Caco-2 (cell line): ENCODE measurements around the gene SSR1. TPM values are rescaled to one million over a fixed set of nuclear protein-coding genes. Genes with fewer than 3 reads are reported as not detected.

ENCODE experiments used
- BruUV-seq: library from RNA; stranded (reverse); fragments of 400-500 nt; replicated peaks from 2 replicates; lab custom pipeline; 2021; lab: Mats Ljungman, UMichigan
- CTCF ChIA-PET: fragments of 300-600 bp; sonication (Branson Sonifier 250); formaldehyde crosslinking; loops from one replicate; lab custom pipeline; 2022; ENCODE audit warnings: antibody characterized with exemption; lab: Charles Lee
- POLR2A ChIA-PET: fragments of 300-600 bp; sonication (Branson Sonifier 250); formaldehyde crosslinking; loops from one replicate; lab custom pipeline; 2022; ENCODE audit warnings: antibody characterized with exemption; lab: Charles Lee
- DNase-seq, 2 experiments: peaks; one replicate each; pipeline versions ENCODE4 v3.0.0 to v3.0.0-alpha.2; 2020 to 2022
- H3K27me3 ChIP-seq: replicated peaks from 2 replicates; pipeline ENCODE4 v1.6.0; 2011; ENCODE audit warnings: low read length; ENCODE audit not compliant: control insufficient read depth, insufficient read depth
- H3K36me3 ChIP-seq: 2 replicates; pipeline ENCODE4 v1.5.1; 2011; ENCODE audit warnings: low read length; ENCODE audit not compliant: control insufficient read depth, insufficient read depth
- H3K4me1 ChIP-seq: fragments of 250-450 bp; sonication (Bioruptor Pico); 2 replicates; pipeline ENCODE4 v1.5.1; 2020; ENCODE audit warnings: mild to moderate bottlenecking
- H3K4me3 ChIP-seq: 2 replicates; pipeline ENCODE4 v1.5.1; 2011; ENCODE audit warnings: low read depth, mild to moderate bottlenecking, control low read depth, low read length
- H3K9me3 ChIP-seq: fragments of 250-450 bp; sonication (Bioruptor Pico); 2 replicates; pipeline ENCODE4 v1.5.1; 2020; ENCODE audit warnings: mild to moderate bottlenecking, moderate library complexity
- H3K27ac Mint-ChIP-seq: one replicate; pipeline ENCODE4 v1.8.0; 2022; ENCODE audit warnings: mixed read lengths; ENCODE audit not compliant: unreplicated experiment
- H3K27me3 Mint-ChIP-seq: one replicate; pipeline ENCODE4 v1.8.0; 2022; ENCODE audit warnings: mixed read lengths; ENCODE audit not compliant: insufficient read depth, unreplicated experiment
- H3K36me3 Mint-ChIP-seq: one replicate; pipeline ENCODE4 v1.8.0; 2022; ENCODE audit warnings: mild to moderate bottlenecking, mixed read lengths; ENCODE audit not compliant: insufficient read depth, unreplicated experiment
- H3K4me1 Mint-ChIP-seq: one replicate; pipeline ENCODE4 v1.8.0; 2022; ENCODE audit warnings: low read depth, mixed read lengths; ENCODE audit not compliant: unreplicated experiment
- H3K4me3 Mint-ChIP-seq: one replicate; pipeline ENCODE4 v1.8.0; 2022; ENCODE audit warnings: mild to moderate bottlenecking, moderate library complexity, mixed read lengths; ENCODE audit not compliant: unreplicated experiment
- H3K9me3 Mint-ChIP-seq: one replicate; pipeline ENCODE4 v1.8.0; 2022; ENCODE audit warnings: mixed read lengths; ENCODE audit not compliant: unreplicated experiment
- intact Hi-C: fragments of 100-400 bp; cut with micrococcal nuclease; formaldehyde crosslinking; loops from one replicate; pipeline ENCODE4 v1.10.0; 2022; ENCODE audit not compliant: unreplicated experiment
- total RNA-seq: library from RNA; stranded (reverse); gene quantifications from 2 replicates; pipeline ENCODE4 v1.2.3, GENCODE V29; 2022
- TF ChIP-seq, protein P1 (sequence below), 2 experiments: fragments of 200-600 bp in 1 of 2; IDR thresholded peaks; 1 replicate in 1 of 2; 2 replicates in 1 of 2; pipeline versions ENCODE4 v1.5.1 to v1.8.0; 2011 to 2022; ENCODE audit warnings: antibody characterized with exemption in 1 of 2, control low read depth in 1 of 2, inconsistent platforms in 1 of 2, low read depth in 1 of 2, low read length in 1 of 2, mild to moderate bottlenecking in 1 of 2, moderate library complexity in 1 of 2; ENCODE audit not compliant: insufficient read depth in 1 of 2, severe bottlenecking in 1 of 2, unreplicated experiment in 1 of 2

SSR1 gene
- total RNA-seq, 1 experiment from 2014 or later = 150 TPM

- Histone ChIP-seq H3K4me1 (peaks cover 16% of the 10 kb centered on the region), H3K4me3 (no peak overlapping the region), H3K9me3 (no peaks in the 10 kb centered on the region), H3K36me3 (no peaks in the 10 kb centered on the region), H3K27me3 (no peaks in the 10 kb centered on the region)
- TF ChIP-seq, protein P1, sequence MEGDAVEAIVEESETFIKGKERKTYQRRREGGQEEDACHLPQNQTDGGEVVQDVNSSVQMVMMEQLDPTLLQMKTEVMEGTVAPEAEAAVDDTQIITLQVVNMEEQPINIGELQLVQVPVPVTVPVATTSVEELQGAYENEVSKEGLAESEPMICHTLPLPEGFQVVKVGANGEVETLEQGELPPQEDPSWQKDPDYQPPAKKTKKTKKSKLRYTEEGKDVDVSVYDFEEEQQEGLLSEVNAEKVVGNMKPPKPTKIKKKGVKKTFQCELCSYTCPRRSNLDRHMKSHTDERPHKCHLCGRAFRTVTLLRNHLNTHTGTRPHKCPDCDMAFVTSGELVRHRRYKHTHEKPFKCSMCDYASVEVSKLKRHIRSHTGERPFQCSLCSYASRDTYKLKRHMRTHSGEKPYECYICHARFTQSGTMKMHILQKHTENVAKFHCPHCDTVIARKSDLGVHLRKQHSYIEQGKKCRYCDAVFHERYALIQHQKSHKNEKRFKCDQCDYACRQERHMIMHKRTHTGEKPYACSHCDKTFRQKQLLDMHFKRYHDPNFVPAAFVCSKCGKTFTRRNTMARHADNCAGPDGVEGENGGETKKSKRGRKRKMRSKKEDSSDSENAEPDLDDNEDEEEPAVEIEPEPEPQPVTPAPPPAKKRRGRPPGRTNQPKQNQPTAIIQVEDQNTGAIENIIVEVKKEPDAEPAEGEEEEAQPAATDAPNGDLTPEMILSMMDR (IDR thresholded peaks at IDR 0.05; ENCODE audit: insufficient read depth in 1 of 2, low read depth in 1 of 2, low read length in 1 of 2, severe bottlenecking in 1 of 2, unreplicated experiment in 1 of 2) = no peak
- H3K36me3 Mint-ChIP-seq = peaks cover 49% of the 10 kb centered on the region
- no peaks in the 10 kb centered on the region for H3K9me3 Mint-ChIP-seq
- no TSS peak for BruUV-seq
- DNase-seq = no peak
- POLR2A ChIA-PET = interaction anchor here (0.6 kb wide), 1 partner anchor 428 kb away, joined by 4 read pairs; no protein-coding TSS in a partner anchor
- peak overlapping the region; percentile 13 for H3K4me3 Mint-ChIP-seq
- no peaks in the 10 kb centered on the region for H3K4me1 Mint-ChIP-seq
- intact Hi-C loops = loop anchor here (5.0 kb wide), 1 partner anchor 36 kb away; no protein-coding TSS in a partner anchor
- no peak overlapping the region for H3K27ac Mint-ChIP-seq
- CTCF ChIA-PET = no interaction called here
- no peaks in the 10 kb centered on the region for H3K27me3 Mint-ChIP-seq
Observed at GRCh38 chr6:7311176-7311575, 1.8 kb downstream of the SSR1 start.

GRCh38 chr6:7309050-7309449, 3.9 kb downstream of the SSR1 start:
- Mint-ChIP-seq H3K9me3 (no peaks in the 10 kb centered on the region), H3K4me3 (no peak overlapping the region), H3K4me1 (no peaks in the 10 kb centered on the region), H3K27ac (no peak overlapping the region), H3K36me3 (peaks cover 63% of the 10 kb centered on the region), H3K27me3 (no peaks in the 10 kb centered on the region)
- Histone ChIP-seq H3K36me3 (0 out of 2 replicates have a peak, but pooled peaks cover 1% of the 10 kb centered on the region), H3K4me3 (no peak overlapping the region), H3K9me3 (no peaks in the 10 kb centered on the region), H3K4me1 (peaks cover 14% of the 10 kb centered on the region), H3K27me3 (no peaks in the 10 kb centered on the region)
- no peak for DNase-seq
- intact Hi-C loops = no loop called here
- TF ChIP-seq, protein P1 (IDR thresholded peaks at IDR 0.05; ENCODE audit: insufficient read depth in 1 of 2, low read depth in 1 of 2, low read length in 1 of 2, severe bottlenecking in 1 of 2, unreplicated experiment in 1 of 2) = no peak
- ChIA-PET CTCF (no interaction called here), POLR2A (interaction anchor here (0.8 kb wide), 1 partner anchor 16 kb away, joined by 3 read pairs; no protein-coding TSS in a partner anchor)
- BruUV-seq = no TSS peak

DNA sequence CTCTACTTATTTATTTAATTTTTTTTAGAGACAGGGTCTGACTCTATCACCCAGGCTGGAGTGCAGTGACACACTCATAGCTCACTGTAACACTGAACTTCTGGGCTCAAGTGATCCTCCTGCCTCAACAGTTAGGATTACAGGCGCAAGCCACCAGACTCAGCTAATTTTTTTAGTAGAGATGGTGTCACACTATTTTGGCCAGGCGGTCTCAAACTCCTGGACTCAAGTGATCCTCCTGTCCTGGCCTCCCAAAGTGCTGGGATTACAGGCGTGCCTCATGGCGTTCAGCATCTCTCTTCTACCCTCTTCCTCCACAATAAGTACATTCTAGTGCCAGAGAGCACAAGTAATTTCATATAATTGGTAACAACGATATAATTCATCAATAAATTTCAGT, 5.5 kb downstream of the SSR1 start:
- Mint-ChIP-seq H3K36me3 (peaks cover 69% of the 10 kb centered on the region), H3K4me3 (no peak overlapping the region)
- intact Hi-C loops = no loop called here

More for the DNA sequence above, 5.5 kb downstream of the SSR1 start:
- H3K27me3 ChIP-seq = no peaks in the 10 kb centered on the region
- TF ChIP-seq, protein P1 (IDR thresholded peaks at IDR 0.05; ENCODE audit: insufficient read depth in 1 of 2, low read depth in 1 of 2, low read length in 1 of 2, severe bottlenecking in 1 of 2, unreplicated experiment in 1 of 2) = no peak
- Mint-ChIP-seq H3K27ac (no peak overlapping the region), H3K4me1 (no peaks in the 10 kb centered on the region), H3K27me3 (no peaks in the 10 kb centered on the region), H3K9me3 (no peaks in the 10 kb centered on the region)
- ChIA-PET POLR2A (no interaction called here), CTCF (no interaction called here)
- no peak overlapping the region for H3K4me3 ChIP-seq
- no TSS peak for BruUV-seq
- no peak for DNase-seq
- H3K9me3 ChIP-seq = no peaks in the 10 kb centered on the region
- 0 out of 2 replicates have a peak, but pooled peaks cover 2% of the 10 kb centered on the region for H3K36me3 ChIP-seq
- peaks cover 9% of the 10 kb centered on the region; the same call in 1 of the 2 replicates for H3K4me1 ChIP-seq
